ENCODE measurements around the gene ZNF136. TPM values are rescaled to one million over a fixed set of nuclear protein-coding genes. Genes with fewer than 3 reads are reported as not detected.
A peak's percentile ranks its signal among the peaks of the same experiment; 100 is the strongest.

Gene ZNF136
- total RNA-seq, 3 donors from 2014 or later: 11.5 to 22.0 (median 12.8) TPM

DNA sequence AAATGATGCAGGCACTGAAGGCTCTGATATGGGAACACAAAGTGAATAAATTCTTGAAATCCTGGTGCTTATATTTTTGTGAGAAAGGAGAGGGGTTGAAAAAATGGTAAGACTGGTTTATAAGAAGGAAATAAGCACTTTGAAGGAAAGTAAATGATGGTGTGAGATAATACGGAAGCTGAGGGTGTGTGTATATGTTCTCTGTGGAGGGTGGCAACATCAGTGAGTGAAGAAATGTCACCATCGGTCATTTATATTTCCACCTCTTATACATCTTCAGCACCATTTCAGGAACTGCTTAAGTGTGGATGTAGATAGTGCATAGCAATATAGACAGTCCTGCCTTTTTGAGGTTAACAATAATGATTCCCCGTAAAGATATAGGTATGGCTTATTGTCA lies 17.5 kb downstream of the ZNF136 start:
- TF ChIP-seq POLR2AphosphoS5 (IDR thresholded peaks at IDR 0.05) (no peak), POLR2A (IDR thresholded peaks at IDR 0.05) (no peak)
- TF ChIP-seq, protein P1, sequence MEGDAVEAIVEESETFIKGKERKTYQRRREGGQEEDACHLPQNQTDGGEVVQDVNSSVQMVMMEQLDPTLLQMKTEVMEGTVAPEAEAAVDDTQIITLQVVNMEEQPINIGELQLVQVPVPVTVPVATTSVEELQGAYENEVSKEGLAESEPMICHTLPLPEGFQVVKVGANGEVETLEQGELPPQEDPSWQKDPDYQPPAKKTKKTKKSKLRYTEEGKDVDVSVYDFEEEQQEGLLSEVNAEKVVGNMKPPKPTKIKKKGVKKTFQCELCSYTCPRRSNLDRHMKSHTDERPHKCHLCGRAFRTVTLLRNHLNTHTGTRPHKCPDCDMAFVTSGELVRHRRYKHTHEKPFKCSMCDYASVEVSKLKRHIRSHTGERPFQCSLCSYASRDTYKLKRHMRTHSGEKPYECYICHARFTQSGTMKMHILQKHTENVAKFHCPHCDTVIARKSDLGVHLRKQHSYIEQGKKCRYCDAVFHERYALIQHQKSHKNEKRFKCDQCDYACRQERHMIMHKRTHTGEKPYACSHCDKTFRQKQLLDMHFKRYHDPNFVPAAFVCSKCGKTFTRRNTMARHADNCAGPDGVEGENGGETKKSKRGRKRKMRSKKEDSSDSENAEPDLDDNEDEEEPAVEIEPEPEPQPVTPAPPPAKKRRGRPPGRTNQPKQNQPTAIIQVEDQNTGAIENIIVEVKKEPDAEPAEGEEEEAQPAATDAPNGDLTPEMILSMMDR (IDR thresholded peaks at IDR 0.05): no peak
- H3K4me1 ChIP-seq: no peaks in the 10 kb centered on the region
- H3K9me3 ChIP-seq: peaks cover 31 to 56% of the 10 kb centered on the region in 2 donors
- peaks cover 1% of the 10 kb centered on the region for H3K36me3 ChIP-seq
- intact Hi-C loops (cut with DNase I; ENCODE audit: low total_unique reads): no loop called here
- DNase-seq (ENCODE audit: low spot score in 2 of 2): no peak
- H3K27me3 ChIP-seq: no peaks in the 10 kb centered on the region
- no peak overlapping the region for H3K4me3 ChIP-seq
- H3K27ac ChIP-seq: no peak overlapping the region

DNA sequence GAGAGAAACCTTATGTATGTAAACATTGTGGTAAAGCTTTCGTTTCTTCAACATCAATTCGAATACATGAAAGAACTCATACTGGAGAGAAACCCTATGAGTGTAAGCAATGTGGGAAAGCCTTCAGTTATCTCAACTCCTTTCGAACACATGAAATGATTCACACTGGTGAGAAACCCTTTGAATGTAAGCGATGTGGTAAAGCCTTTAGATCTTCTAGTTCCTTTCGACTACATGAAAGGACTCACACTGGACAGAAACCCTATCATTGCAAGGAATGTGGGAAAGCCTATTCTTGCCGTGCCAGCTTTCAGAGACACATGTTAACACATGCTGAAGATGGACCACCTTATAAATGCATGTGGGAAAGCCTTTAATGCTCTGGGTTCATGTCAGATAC lies 24.7 kb downstream of the ZNF136 start:
- TF ChIP-seq POLR2AphosphoS5 (IDR thresholded peaks at IDR 0.05): no peak
- TF ChIP-seq, protein P1 (IDR thresholded peaks at IDR 0.05): no peak
- TF ChIP-seq POLR2A (IDR thresholded peaks at IDR 0.05): no peak
- Histone ChIP-seq H3K9me3 (peaks cover 73 to 86% of the 10 kb centered on the region in 2 donors), H3K4me3 (no peak overlapping the region), H3K4me1 (no peaks in the 10 kb centered on the region), H3K36me3 (peaks cover 35% of the 10 kb centered on the region), H3K27me3 (no peaks in the 10 kb centered on the region), H3K27ac (no peak overlapping the region)
- intact Hi-C loops (cut with DNase I; ENCODE audit: low total_unique reads): no loop called here
- no peak for DNase-seq (ENCODE audit: low spot score in 2 of 2)

DNA sequence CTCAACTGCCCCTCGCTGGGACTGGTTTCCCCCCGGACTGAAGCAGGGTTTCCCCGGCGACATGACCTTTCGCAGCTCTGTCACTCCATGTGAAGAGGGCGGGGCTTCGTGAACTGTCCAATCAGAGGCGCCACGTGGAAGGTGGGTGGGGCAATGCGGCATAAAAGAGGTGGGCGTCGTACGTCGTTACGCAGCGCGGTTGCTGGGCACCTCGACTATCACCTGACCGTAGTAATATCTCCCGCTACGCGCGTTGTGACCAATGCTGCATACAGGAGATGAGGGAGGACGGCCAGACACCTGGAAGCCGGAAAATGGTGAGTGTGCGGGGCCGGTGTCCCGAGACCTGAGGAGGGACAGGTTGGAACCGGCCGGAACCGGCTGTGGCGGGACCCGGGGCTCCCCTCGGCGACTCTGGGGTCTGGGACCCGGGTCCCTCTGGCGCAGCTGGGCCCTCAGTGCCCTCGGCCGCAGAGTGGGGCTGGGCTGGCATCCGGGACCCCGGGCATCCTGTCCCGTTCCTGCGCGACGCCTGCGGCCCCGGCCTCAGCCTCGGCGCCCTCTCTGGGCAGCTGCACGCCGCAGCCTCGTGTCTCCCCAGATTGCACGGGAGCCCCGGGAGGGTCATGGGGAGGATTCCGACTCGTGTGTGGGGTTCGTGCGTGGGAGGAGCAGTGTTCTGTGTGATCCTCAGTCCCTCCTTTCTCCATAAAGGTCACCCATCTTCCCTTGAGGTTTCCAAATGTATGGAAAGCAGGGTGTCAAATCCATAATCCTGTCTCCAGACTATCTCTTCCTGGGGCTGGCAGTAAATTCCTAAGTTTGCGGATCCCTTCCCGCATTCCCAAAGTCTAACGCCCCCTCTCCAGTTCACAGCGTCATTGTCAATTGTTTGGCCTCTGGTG lies 32.2 kb downstream of the ZNF136 start:
- intact Hi-C loops (cut with DNase I; ENCODE audit: low total_unique reads): no loop called here
- no peaks in the 10 kb centered on the region for H3K27me3 ChIP-seq
- TF ChIP-seq, protein P1 (IDR thresholded peaks at IDR 0.05): no peak
- TF ChIP-seq POLR2AphosphoS5 (IDR thresholded peaks at IDR 0.05): peak in 2 of 3 donors; percentile 34 to 71
- no peak for TF ChIP-seq POLR2A (IDR thresholded peaks at IDR 0.05)
- H3K9me3 ChIP-seq: peaks cover 37 to 68% of the 10 kb centered on the region in 2 donors
- H3K36me3 ChIP-seq: no peaks in the 10 kb centered on the region
- H3K4me1 ChIP-seq: no peaks in the 10 kb centered on the region
- peak; percentile 93 to 95 for DNase-seq (ENCODE audit: low spot score in 2 of 2)
- peak overlapping the region; percentile 53 to 80 (median 64) for H3K4me3 ChIP-seq
- H3K27ac ChIP-seq: peak overlapping the region; percentile 81 to 94

DNA sequence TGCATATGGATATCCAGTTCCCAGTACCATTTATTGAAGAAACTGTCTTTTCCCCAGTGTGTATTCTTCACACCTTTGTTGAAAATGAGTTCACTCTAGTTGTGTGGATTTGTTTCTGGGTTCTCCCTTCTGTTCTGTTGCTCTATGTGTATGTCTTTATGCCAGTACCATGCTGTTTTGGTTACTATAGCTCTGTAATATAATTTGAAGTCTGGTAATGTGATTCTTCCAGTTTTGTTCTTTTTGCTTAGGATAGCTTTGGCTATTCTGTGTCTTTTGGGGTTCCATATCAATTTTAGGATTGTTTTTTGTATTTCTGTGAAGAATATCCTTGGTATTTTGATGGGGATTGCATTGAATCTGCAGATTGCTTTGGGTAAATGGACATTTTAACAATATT lies 35.2 kb downstream of the ZNF136 start:
- TF ChIP-seq POLR2AphosphoS5 (IDR thresholded peaks at IDR 0.05) (no peak), POLR2A (IDR thresholded peaks at IDR 0.05) (no peak)
- TF ChIP-seq, protein P1 (IDR thresholded peaks at IDR 0.05): no peak
- Histone ChIP-seq H3K36me3 (no peaks in the 10 kb centered on the region), H3K27me3 (no peaks in the 10 kb centered on the region), H3K4me1 (no peaks in the 10 kb centered on the region), H3K27ac (no peak overlapping the region), H3K9me3 (peaks cover 20 to 53% of the 10 kb centered on the region in 2 donors), H3K4me3 (no peak overlapping the region)
- DNase-seq (ENCODE audit: low spot score in 2 of 2): no peak
- intact Hi-C loops (cut with DNase I; ENCODE audit: low total_unique reads): no loop called here

DNA sequence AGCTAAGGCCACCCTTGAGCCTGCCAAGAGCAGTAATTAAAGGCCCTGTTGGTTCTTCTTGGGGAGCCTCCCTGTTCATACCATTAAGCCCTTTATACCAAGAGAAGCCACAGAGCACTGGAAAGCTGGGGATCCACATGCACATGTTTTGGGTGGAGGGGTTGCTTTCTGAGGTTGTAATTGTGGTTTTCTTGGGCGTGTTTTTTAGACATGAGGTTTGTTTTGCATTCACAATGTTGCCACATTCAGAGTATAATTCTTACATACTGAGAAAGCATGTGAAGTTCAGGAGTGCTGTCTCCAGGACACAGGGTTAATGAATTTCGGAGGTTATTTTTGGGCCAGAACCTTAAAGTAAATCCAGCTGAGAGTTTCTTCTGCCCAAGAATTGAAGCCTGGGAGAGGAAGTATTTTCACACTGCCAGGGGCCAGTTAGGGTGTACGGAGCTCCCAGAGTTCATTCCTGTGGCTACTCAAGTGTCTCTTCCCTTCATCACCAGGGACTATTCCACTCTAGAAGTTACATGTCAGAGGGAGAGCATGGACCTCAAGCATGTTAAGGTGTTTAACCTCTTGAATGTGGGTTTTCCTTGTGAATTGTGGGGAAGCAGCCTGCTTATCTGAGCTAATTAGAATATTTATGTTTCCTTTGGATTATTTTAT lies 37.0 kb downstream of the ZNF136 start:
- intact Hi-C loops (cut with DNase I; ENCODE audit: low total_unique reads): no loop called here
- H3K27ac ChIP-seq: no peak overlapping the region
- no peaks in the 10 kb centered on the region for H3K27me3 ChIP-seq
- no peaks in the 10 kb centered on the region for H3K36me3 ChIP-seq
- TF ChIP-seq, protein P1 (IDR thresholded peaks at IDR 0.05): no peak
- no peak for TF ChIP-seq POLR2AphosphoS5 (IDR thresholded peaks at IDR 0.05)
- no peak for TF ChIP-seq POLR2A (IDR thresholded peaks at IDR 0.05)
- no peak overlapping the region for H3K4me3 ChIP-seq
- H3K9me3 ChIP-seq: peaks cover 12 to 42% of the 10 kb centered on the region in 2 donors
- no peaks in the 10 kb centered on the region for H3K4me1 ChIP-seq
- DNase-seq (ENCODE audit: low spot score in 2 of 2): no peak

Measured in breast epithelium (tissue), 4 donors.